A673 (cell line): ENCODE measurements around the gene TPO. TPM values are rescaled to one million over a fixed set of nuclear protein-coding genes. Genes with fewer than 3 reads are reported as not detected.

Experiments
- BruUV-seq: library from RNA; stranded (reverse); fragments of 400-500 nt; replicated peaks from 2 replicates; lab custom pipeline; 2021; lab: Mats Ljungman, UMichigan
- CTCF ChIA-PET: fragments of 300-600 bp; sonication (Branson Sonifier 250); formaldehyde crosslinking; loops from one replicate; lab custom pipeline; 2022; ENCODE audit warnings: antibody characterized with exemption; lab: Charles Lee
- POLR2A ChIA-PET: fragments of 300-600 bp; sonication (Branson Sonifier 250); formaldehyde crosslinking; loops from one replicate; lab custom pipeline; 2022; ENCODE audit warnings: antibody characterized with exemption; ENCODE audit not compliant: low non-redundant PET; lab: Charles Lee
- DNase-seq: peaks from one replicate; pipeline ENCODE4 v3.0.0-alpha.2; 2015; ENCODE audit warnings: low spot score
- H3K27ac ChIP-seq: fragments of 200-600 bp; sonication (generic); 2 replicates; pipeline ENCODE4 v1.5.1; 2016; ENCODE audit warnings: mixed run types, low read depth, mild to moderate bottlenecking, mixed read lengths, antibody characterized with exemption, low read length; ENCODE audit not compliant: poor library complexity, severe bottlenecking
- H3K27me3 ChIP-seq: fragments of 200-600 bp; sonication (generic); replicated peaks from 2 replicates; pipeline ENCODE4 v1.6.1; 2017; ENCODE audit warnings: mixed run types, low read depth, mild to moderate bottlenecking, mixed read lengths, antibody characterized with exemption, low read length; ENCODE audit not compliant: insufficient read depth, poor library complexity
- H3K36me3 ChIP-seq: fragments of 200-600 bp; sonication (generic); 2 replicates; pipeline ENCODE4 v1.6.1; 2016; ENCODE audit warnings: mixed run types, mild to moderate bottlenecking, mixed read lengths, antibody characterized with exemption, low read length; ENCODE audit not compliant: insufficient read depth, poor library complexity, severe bottlenecking
- H3K4me1 ChIP-seq: fragments of 200-600 bp; sonication (generic); 2 replicates; pipeline ENCODE4 v1.6.1; 2017; ENCODE audit warnings: mixed run types, mild to moderate bottlenecking, mixed read lengths, antibody characterized with exemption, low read length; ENCODE audit not compliant: insufficient read depth, poor library complexity, severe bottlenecking
- H3K4me3 ChIP-seq: fragments of 200-600 bp; sonication (generic); 2 replicates; pipeline ENCODE4 v1.5.1; 2016; ENCODE audit warnings: low read depth, mixed run types, mild to moderate bottlenecking, mixed read lengths, low read length; ENCODE audit not compliant: poor library complexity, severe bottlenecking
- H3K9me3 ChIP-seq: fragments of 200-600 bp; sonication (generic); 2 replicates; pipeline ENCODE4 v1.6.1; 2016; ENCODE audit warnings: mixed run types, low read depth, mild to moderate bottlenecking, mixed read lengths, antibody characterized with exemption, low read length; ENCODE audit not compliant: poor library complexity, severe bottlenecking
- CTCF ChIP-seq: fragments of 300-800, 200-600 bp; sonication (generic); conservative IDR thresholded peaks from 2 replicates; pipeline ENCODE4 v1.5.1; 2017; ENCODE audit warnings: low read depth, mild to moderate bottlenecking, antibody characterized with exemption, low read length, moderate library complexity, mixed read lengths
- EZH2 ChIP-seq: fragments of 200-600 bp; sonication (generic); IDR thresholded peaks from 2 replicates; pipeline ENCODE4 v1.6.1; 2017; ENCODE audit warnings: borderline replicate concordance, low read depth, mild to moderate bottlenecking, mixed read lengths, antibody characterized with exemption, low read length; ENCODE audit not compliant: poor library complexity, severe bottlenecking
- intact Hi-C: fragments of 100-400 bp; cut with micrococcal nuclease; formaldehyde crosslinking; loops from one replicate; pipeline ENCODE4 v1.10.0; 2022; ENCODE audit not compliant: unreplicated experiment
- total RNA-seq: library from RNA; stranded (reverse); gene quantifications from 2 replicates; pipeline ENCODE4 v1.2.3, GENCODE V29; 2021

TPO gene
- total RNA-seq, 1 experiment from 2014 or later, result not detected

- no TSS peak for BruUV-seq
- TF ChIP-seq CTCF (no peak), EZH2 (no peak)
Measured at GRCh38 chr2:1373830-1374229, 39.4 kb upstream of the TPO start.

DNA sequence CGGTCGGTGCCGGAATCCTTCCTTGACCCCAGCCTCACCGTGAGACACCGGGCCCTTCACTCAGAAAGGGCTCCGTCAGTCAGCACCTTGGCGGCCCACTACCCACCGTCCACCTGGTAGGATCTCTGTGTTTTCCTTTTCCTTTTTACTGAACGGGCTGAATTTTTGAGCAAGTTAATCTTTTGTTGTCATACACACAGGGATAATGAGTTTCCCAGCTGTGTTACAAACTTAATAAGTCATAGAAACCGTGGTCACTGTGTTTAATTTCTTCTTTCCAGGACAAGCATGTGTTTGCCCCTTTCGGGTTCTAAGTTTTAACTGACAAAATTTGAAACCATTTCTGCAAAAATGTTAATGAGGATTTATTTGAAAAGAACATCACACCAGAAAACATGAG lies 39.0 kb upstream of the TPO start:
- Histone ChIP-seq H3K27me3 (no peaks in the 10 kb centered on the region), H3K9me3 (no peaks in the 10 kb centered on the region), H3K4me3 (no peak overlapping the region), H3K27ac (no peak overlapping the region), H3K4me1 (no peaks in the 10 kb centered on the region), H3K36me3 (no peaks in the 10 kb centered on the region)
- intact Hi-C loops, result no loop called here
- POLR2A ChIA-PET, result no interaction called here
- TF ChIP-seq EZH2 (no peak), CTCF (no peak)
- no peak for DNase-seq
- no TSS peak for BruUV-seq
- CTCF ChIA-PET, result no interaction called here

More at GRCh38 chr2:1373830-1374229, 39.4 kb upstream of the TPO start:
- CTCF ChIA-PET, result no interaction called here
- H3K27me3 ChIP-seq, result no peaks in the 10 kb centered on the region
- H3K4me3 ChIP-seq, result no peak overlapping the region
- no peak overlapping the region for H3K27ac ChIP-seq
- no peak for DNase-seq
- no peaks in the 10 kb centered on the region for H3K4me1 ChIP-seq
- intact Hi-C loops, result no loop called here
- no peaks in the 10 kb centered on the region for H3K9me3 ChIP-seq
- POLR2A ChIA-PET, result no interaction called here
- no peaks in the 10 kb centered on the region for H3K36me3 ChIP-seq

- intact Hi-C loops, result no loop called here
- no peak overlapping the region for H3K27ac ChIP-seq
- BruUV-seq, result no TSS peak
- TF ChIP-seq EZH2 (no peak), CTCF (no peak)
- no peaks in the 10 kb centered on the region for H3K9me3 ChIP-seq
- H3K27me3 ChIP-seq, result no peaks in the 10 kb centered on the region
- CTCF ChIA-PET, result no interaction called here
- DNase-seq, result no peak
- no peak overlapping the region for H3K4me3 ChIP-seq
- POLR2A ChIA-PET, result no interaction called here
- H3K4me1 ChIP-seq, result no peaks in the 10 kb centered on the region
- H3K36me3 ChIP-seq, result no peaks in the 10 kb centered on the region
Measured at GRCh38 chr2:1375794-1376193, 37.5 kb upstream of the TPO start.
